GM19455 (cell line): ENCODE data around the gene CACNA1E.

ENCODE experiments used
- ATAC-seq: cut with Tn5 transposase; IDR thresholded peaks from one replicate; pipeline ENCODE4 v1.9.1; 2021; ENCODE audit not compliant: unreplicated experiment

Gene CACNA1E

DNA sequence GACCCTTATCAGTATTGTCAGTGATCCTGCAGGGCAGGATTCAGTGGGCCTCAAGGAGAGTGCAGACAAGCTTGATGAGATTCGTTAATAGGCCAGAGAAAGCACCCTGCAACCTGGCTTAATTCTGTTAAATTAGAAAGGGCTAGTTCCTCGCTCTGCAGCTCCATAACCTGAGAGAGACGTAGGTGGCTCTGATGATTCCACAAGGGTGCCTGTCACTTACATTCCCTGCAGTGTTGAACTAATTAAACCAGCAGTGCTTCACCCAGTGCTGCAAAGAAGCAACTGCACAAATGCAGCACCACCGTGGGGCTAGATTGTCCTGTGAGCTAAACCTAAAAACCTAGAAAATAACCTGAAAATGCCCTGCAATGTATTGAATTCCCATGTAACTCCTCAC is 270.8 kb downstream of the CACNA1E start:
- no peak for ATAC-seq

GRCh38 chr1:181759481-181759880 is 276.2 kb downstream of the CACNA1E start:
- no peak for ATAC-seq

DNA sequence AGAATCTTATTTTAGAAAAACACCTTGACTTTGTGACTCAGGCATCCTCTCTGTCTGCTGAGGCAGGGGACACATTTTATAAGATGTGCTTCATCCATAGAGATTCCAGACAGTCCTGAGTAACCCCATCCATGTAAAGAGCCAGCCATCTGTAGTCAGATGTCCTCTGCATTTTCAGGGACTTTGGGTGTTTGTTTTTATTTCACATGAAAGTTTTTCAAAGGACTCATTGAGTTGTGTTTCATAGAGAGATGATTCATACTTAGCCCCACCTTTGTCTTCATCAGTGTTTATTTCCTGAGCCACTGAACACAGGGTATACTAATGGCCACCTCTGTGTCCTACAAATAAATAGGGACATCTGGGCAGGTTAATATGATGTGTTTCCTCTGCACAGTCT is 280.4 kb downstream of the CACNA1E start:
- ATAC-seq = no peak

- no peak for ATAC-seq
These were observed 282.2 kb downstream of the CACNA1E start for GRCh38 chr1:181765451-181766026.

GRCh38 chr1:181767001-181767708 is 283.8 kb downstream of the CACNA1E start:
- ATAC-seq = no peak

DNA sequence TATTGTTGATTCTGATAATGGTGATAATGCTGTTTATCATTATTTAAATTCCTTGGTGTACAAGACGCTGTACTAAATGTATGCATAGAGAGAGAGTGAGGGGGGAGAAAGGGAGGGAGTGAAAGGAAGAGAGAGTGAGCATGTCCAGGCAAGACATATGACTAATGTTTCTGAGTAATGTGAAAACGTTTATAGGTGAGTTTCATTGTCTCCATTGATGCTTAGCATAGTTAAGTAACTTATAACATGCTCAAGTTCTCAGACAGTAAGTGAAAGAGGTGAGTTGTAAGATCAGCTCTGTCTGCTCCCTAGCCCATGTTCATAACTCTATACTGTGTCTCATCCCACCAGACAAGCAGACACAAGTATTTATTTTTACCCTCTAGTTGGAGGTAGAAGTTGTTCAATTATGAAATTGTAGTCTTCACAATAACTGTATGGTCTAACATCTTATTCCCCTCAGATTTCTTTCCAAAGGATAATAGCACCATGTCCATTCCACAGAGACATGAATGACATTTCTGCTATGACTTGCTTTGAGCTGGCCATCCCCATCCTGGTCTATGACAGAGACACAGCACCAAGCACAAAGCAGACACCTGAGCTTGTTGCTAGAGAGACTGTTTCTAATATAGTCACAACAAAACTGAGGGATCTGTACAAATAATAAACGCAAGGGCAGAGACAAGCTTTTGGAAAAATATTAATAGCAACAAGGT is 285.1 kb downstream of the CACNA1E start:
- no peak for ATAC-seq

DNA sequence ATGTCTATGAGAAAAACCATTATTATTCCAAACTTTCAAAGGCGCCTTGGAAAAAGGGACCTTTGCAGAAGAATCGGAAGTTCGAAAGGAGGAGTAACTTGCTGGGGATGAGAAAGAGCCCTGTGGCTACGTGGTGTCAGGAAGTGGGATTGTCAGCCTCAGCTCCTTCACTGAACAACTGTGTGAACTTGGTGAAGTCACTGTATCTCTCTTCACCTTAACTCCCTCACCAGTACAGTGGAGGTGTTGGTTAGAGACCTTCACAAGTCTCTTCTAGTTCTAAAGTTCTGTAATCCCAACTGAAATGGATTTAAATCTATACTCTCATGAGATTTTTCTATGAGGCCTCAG is 285.6 kb downstream of the CACNA1E start:
- no peak for ATAC-seq

DNA sequence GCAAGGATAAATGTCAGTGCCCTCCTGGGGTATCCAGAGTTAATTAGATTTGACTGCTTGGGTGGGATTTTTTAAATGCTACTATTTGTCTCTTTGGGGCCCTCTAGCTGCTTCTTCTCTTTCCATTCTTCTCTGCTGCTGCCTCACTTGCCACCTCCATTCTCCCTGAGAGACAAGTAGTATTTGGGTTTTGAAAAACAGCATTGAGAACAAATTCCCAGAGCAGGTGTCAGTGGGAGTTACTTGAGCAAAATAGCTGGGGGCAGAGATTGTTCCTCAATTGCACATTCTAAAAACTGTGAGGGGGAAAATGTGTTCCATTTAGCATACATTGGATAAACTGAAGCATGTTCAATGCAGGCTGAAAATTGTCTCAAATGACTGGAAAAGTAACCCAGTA is 286.5 kb downstream of the CACNA1E start:
- ATAC-seq = no peak

- ATAC-seq = no peak
These were observed 289.4 kb downstream of the CACNA1E start for GRCh38 chr1:181772714-181773113.

- no peak for ATAC-seq
These were observed 292.7 kb downstream of the CACNA1E start for GRCh38 chr1:181776044-181776443.

GRCh38 chr1:181777286-181777685 is 294.0 kb downstream of the CACNA1E start:
- ATAC-seq = no peak

- ATAC-seq = no peak
These were observed 294.5 kb downstream of the CACNA1E start for GRCh38 chr1:181777812-181778211.

DNA sequence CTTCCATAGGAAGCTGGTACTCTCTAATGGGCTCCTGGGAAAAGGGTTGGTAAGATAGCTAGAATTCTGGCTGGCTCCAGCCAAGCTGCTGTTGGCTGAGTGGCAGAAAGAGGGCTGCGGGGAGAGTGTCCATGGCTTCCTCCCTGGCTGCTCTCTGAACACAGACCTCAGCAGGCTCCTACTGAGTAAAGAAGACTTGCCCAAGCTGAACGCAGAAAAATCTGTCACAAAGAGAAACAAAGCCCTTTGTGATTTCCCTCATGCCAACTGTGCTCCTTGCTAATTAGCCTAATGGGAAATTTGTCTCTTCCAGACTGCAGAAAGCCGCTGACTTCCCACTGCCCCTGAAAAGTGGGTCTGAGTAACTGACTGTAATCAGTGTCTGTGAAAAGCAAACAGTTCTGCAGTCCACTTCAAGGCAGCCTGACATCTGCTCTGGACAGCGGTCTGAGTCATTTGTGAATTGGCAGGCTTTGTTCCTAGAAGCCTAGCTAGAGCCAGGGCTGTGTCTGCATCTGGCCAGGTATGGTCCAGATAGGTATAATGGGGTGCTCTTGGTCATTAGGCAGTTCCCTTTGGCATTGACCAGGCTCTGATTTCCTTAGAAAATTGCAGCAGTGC is 295.4 kb downstream of the CACNA1E start:
- no peak for ATAC-seq

DNA sequence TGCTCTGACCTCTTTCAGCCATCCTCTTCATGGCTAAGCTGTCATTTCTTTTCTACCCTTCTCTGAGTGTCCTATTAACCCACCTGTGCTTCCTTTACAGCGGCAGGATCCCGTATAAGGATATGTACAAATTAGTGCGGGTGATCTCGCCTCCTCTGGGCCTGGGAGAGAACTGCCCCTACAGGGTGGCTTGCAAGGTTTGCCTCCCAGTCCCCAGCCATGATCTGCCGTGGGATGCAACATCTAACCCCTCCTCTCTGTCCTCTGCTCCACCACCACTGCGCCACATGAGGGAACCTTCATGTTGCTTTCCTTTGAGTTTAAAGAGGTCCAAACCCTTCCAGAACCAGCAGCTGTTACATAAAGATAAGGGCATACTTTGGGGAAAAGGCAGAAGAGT is 296.0 kb downstream of the CACNA1E start:
- ATAC-seq = no peak

DNA sequence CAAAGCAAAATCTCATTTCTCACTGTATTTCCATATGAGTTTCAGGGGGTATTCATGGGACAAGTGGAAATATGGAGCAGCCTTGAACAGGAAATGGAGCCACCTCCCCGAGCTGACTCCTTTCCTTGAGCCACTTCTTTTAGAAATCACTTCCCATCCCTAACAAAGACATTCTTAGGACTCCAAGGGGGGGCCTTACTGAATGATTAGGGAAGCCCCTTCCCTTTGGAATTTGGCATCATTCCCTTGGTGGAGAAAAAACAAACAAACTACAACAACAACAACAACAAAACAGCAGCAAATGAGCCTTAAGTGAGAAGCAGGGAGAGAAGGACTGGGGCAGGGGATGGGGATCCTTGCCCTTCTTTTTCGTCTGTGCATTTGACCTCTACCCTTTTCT is 299.9 kb downstream of the CACNA1E start:
- ATAC-seq = no peak

- no peak for ATAC-seq
These were observed 300.8 kb downstream of the CACNA1E start for GRCh38 chr1:181784039-181784683.

GRCh38 chr1:181789395-181789794 is 306.1 kb downstream of the CACNA1E start:
- ATAC-seq = no peak

- no peak for ATAC-seq
These were observed 308.4 kb downstream of the CACNA1E start for GRCh38 chr1:181791721-181792120.

DNA sequence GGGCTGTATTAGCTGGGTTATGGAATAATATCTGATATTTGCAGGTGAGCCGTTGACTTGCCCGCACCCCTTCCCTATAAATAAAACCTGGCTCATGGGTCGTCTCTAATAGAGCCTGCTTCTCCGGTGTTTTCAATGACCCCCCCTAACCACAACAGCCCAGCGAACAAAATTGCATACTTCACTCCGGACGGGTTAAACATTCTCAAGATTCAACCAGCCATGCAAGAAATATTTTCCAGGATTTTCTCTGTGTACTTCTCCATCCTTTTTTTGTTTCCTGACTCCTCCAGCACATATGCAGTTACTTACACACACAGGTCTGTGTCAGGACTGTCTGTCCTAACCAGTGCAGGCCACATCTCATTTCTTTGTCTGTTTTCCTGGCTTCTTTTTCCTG is 310.5 kb downstream of the CACNA1E start:
- no peak for ATAC-seq

- no peak for ATAC-seq
These were observed 311.0 kb downstream of the CACNA1E start for GRCh38 chr1:181794332-181794731.

GRCh38 chr1:181798191-181798926 is 315.0 kb downstream of the CACNA1E start:
- ATAC-seq = no peak
